ENCODE measurements around the gene CHTF18.
"Not testable (repeated sequence)": the region's sequence is repeated elsewhere in the genome, so short reads cannot be mapped to it uniquely, and the experiment has no call there.

Gene CHTF18

DNA sequence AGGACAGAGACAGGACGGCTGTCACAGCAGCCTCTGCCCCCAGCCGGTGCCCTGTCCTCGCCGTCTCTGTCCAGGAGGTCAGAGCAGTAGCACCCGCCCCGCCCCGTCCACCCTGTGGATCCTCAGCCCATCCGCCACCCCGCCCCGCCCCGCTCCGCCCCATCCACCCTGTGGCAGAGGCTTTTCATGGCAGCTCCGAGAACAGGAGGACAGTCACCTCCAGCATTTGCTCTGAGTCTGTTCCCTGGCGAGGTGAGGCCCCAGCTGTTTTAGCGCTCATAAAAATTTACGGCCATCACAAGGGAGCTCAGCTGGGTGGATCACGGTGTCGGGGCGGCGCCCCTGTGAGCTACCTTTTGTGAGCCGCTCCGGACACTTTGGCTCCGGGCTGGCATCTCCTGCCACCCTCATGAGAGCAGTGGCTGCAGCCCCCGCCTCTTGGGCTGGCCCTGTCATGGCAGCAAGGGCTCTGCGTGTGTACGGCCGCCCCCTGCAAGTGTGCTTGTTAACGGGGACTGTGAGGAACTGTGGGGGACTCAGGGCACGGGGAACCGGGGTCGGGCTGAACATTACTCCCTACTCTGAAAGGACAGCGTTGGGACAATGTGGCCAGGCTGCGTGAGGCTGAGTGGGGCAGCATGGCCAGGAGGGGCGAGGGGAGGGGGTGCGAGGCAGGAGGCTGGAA is 44.4 kb downstream of the CHTF18 start:
- no peak for FAIRE-seq

DNA sequence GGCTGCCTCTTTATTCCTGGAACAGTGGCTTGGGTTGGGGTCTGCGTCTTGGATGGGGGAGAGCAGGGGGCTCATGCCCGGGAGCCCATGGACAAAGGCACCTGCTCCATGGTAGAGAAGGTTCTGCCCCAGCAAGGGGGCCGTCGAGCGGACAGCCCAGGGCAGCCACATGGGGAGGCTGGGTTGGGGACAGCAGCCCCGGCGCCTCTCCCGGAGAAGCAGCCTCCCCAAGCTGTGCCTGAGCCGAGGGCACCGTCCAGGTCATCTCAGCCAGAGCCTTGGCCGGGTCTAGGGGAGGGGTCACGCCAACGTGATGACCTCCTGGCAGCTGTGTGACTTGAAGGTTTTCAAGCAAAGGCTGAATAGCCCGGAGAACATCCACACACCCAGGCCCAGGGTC is 45.0 kb downstream of the CHTF18 start:
- FAIRE-seq, result no peak

GRCh38 chr16:835373-835772 is 47.0 kb downstream of the CHTF18 start:
- FAIRE-seq, result no peak

GRCh38 chr16:836221-836620 is 47.8 kb downstream of the CHTF18 start:
- FAIRE-seq, result no peak

DNA sequence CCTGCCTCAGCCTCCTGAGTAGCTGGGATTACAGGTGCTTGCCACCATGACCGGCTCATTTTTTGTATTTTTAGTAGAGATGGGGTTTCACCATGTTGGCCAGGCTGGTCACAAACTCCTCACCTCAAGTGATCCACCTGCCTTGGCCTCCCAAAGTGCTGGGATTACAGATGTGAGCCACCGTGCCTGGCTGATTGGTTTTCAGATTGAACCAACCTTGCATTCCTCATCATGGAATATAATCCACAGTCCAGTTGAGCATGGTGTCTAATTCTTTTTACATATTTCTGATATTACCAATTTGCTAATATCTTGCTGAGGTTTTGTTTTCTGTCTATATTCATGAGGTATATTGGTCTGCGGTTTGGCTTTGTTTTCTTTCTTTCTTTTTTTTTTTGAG is 48.4 kb downstream of the CHTF18 start:
- not testable (repeated sequence) for FAIRE-seq

DNA sequence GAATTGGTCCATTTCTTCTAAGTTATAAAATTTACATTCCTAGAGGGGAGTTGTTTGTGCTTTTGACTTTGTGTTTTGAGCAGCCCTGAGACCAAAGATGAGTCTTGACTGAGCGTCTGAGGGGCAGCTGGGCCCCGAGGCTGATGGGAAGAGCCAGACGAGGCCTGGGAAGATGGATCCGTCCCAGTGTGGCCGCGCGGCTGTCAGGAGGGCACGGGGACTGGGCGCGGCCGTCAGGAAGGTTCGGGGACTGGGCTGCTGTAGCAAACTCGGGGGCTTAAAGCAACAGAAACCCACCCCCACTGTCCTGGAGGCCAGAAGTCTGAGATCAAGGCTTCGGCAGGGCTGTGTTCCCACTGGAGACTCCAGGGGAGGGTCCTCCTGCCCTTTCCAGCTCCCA is 50.3 kb downstream of the CHTF18 start:
- no peak for FAIRE-seq

DNA sequence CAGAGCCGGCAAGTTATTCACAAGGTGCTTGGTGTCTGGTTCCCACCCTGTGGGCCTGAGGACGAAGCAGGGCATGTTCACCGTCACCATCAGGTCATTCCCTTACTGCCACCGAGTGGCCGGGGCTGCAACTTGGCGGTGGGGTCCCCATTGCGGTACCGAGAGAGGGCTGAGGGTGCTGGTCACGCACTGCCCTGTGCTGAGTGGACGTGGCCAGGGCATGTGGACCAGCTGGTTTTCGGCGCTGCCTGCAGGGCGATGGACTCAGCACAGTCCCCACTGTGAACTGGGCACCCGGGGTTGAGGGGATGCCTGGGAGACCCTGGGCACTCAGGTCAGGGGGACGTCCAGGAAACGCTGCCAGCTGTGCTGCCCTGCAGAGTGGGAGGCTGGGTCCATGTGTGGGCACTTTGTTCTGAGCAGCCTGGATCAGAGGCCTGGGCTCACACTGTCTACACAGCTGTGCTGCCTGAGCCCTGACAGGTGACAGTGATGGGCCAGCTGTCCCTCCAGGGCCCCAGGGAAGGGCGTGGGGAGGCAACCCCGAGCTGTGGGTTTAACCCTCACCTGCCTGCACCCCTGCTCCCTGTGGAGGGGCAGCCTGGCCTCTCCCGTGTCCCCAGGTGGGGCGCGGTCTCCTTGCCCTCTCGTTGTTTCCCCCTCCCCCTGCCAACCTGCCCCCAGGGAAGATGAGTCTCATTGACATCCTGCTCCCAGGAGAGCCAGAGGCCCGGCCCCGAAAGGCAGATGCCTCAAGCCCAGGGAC is 51.4 kb downstream of the CHTF18 start:
- no peak for FAIRE-seq

GRCh38 chr16:840561-841454 is 52.4 kb downstream of the CHTF18 start:
- FAIRE-seq, result no peak

DNA sequence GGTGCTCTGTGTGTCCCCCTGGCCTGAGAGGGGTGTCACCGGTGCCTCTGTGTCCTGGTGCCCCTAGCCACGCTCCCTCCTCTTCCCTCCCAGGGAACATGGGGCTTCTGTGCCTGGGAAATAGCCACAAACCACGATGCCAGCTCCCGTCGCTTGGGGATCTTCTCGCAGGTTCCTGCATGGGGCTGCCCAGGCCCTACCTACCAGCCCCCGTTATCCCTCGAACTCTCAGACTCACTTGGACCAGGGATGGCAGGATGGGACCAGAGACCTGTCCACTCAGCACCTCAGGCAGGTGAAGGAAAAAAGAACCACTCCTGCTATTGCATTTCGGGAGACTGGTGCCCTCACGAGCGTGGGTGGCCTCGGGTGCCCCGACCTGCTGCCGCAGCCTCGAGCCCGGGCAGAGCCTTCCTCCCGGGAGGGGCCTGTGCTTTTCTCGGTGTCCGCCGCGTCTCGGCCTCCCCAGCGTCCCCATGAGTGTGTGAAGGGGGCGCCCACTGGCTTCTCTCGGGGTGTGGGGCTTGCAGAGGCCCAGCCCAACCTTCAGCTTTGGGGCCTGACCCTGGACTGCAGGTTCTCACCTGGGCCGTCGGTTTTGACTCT is 53.1 kb downstream of the CHTF18 start:
- FAIRE-seq, result no peak

DNA sequence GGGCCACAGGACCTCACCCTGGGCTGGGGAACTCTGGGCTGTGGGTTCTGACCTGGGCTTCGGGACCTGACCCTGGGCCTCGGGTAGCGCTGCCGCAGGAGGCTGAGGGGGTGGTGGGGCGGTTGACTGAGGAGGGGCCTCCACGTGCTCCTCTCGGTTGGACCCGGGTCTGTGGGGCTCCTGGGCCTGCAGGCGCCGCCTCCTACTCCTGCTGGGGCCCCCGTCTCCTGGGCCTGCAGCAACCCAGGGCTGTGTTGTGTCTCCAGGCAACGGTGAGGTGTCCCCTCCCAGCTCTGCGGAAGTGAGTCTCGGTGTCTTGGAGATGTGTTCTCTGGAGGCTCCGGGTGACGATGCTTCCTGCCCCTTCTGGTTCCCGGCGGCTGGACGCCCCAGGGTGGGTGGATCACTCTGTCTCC is 53.6 kb downstream of the CHTF18 start:
- FAIRE-seq, result no peak

- no peak for FAIRE-seq
Observed at GRCh38 chr16:842711-843560, 54.5 kb downstream of the CHTF18 start.

- FAIRE-seq, result no peak
Observed at GRCh38 chr16:843771-844170, 55.4 kb downstream of the CHTF18 start.

- no peak for FAIRE-seq
Observed at GRCh38 chr16:844638-845350, 56.4 kb downstream of the CHTF18 start.

- FAIRE-seq, result no peak
Observed at GRCh38 chr16:845351-845745, 56.9 kb downstream of the CHTF18 start.

- FAIRE-seq, result no peak
Observed at GRCh38 chr16:847151-847550, 58.7 kb downstream of the CHTF18 start.
